Non-pigmented ciliary epithelial cell (primary cell): ENCODE data around the gene CUBN.

Experiments
- DNase-seq: peaks from one replicate; pipeline ENCODE4 v3.0.0-alpha.2; 2010; ENCODE audit warnings: low read depth

The CUBN gene

DNA sequence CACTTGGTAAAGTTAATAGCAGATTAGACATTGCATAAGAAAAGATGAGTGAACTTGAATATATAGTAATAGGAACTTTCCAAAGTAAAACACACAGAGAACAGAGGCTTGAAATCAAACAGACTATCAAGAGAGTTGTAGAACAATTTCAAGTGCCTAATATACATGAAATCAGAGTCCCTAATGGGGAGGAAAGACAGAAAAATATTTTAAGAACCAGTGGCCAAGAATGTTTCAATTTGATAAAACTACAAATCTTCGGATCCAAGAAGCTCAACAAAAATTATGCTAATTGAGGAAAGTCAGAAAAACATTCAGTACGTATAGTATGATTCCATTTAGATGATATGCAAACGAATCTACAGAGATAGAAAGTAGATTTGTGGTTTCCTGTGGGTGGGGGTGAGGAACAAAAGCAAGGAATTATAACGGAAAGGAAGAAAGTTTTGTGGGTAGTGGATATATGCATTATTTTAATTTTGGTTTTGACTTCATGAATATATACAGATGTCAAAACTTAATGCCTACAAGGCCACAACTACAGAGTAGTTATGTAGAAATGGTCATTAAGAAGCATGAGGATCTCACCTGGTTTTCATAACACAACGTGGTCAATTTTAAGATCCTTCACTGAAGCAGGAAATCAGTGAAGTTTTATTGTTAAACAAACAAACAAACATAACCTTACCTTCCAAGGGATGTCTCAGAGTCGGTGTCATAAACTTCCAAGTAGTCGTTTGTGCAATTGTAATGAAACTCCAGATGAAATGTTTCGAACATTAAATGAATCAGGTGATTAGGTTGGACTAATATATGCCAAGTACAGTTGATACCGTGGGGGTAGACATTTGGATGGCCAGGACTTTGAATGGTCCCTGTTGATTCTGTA is 62.0 kb downstream of the CUBN start:
- DNase-seq = no peak

DNA sequence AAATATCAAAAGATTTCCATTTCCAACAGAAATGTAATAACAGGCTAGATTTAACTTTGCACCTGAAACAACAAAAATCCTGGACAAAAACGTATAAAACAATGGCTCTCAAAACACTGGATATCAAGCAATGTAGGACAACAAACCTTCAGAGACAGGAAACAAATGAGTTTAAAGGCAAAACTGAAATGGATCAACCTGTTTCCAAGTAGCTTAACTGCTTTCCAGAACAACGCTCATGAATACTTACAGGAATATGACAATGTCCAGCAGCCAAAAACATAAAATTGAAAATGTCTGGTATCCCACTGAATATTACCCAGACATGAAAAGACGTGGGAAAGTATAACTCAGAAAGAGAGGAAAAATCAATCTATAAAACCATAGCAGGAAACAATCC is 62.8 kb downstream of the CUBN start:
- DNase-seq = no peak

DNA sequence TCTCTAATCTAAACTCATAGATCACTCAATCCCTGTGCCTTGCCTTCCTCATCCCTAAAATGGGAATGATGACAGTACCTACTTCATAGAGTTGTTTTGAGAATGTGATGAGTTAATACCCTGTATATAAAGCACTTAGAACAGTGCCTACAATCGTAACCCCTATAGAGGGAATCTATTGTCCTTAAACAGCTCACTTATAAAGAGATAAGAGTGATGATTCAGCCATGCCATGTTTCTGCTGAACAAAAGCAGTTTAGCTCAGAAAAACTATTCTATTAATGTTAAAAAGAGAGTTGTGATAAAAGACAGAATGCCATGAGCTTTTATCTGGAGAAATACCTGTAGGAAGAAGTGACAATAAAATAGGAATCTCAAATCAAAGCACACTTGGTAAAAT is 63.6 kb downstream of the CUBN start:
- no peak for DNase-seq

DNA sequence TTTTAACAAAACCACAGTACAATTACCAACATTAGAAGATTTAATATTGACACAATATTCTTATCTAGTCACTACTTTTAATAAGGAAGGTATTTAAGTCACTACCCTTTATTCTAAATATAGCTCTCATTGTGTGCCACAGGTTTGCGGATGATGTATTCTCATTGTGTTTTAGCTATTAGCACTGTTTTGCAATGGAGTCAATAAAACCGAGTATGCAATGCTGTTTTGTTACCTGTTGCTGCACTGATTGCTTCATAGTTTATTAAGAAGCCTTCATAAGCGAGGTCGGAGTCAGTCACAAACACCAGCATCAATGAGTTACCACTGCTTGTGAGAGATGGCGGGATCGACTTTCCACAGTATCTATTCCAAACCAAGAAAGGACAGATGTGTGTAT is 64.3 kb downstream of the CUBN start:
- no peak for DNase-seq

DNA sequence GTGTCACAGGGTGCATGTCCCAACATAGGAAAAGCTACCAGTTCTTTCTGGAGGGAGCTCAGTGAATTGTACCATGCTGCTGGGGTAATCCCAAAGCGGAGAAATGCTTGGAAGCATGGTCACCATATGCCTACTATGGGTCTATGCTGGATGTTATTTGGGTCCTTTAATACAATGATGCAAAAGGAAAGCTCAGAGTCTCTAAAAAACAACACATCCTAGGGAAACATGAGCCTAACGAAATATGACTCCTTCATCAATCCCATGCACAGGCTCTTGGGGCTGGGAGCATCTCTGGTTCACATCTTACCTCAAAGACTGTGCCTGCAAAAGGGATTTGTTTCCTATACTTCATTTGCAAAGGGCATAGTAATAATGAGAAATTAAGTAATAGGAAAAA is 65.2 kb downstream of the CUBN start:
- DNase-seq = no peak

DNA sequence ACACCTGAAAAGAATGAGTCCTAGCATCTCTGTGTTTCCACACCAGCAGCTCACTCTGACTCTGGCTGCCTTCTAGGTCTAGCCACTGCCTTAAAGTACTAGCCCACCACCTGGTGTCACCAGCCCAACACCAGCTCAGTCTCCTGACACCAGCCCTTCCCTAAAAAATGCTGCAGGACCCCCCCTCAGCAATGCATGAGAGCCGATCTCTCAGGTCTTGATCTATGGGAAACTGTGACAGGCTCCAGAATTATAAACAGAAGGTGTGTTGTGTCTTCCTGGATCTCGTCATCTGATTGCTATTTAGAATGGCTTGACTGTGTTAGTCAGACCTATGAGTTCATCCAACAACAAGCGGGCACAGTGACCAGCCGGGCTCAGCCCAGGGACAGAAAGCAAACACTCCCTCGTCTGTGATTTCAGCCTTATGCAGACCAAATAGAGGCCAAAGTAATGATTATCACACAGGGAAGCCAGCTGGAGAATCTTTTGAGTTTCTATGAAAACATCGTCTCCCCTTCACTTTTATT is 66.6 kb downstream of the CUBN start:
- DNase-seq = peak; percentile 83

DNA sequence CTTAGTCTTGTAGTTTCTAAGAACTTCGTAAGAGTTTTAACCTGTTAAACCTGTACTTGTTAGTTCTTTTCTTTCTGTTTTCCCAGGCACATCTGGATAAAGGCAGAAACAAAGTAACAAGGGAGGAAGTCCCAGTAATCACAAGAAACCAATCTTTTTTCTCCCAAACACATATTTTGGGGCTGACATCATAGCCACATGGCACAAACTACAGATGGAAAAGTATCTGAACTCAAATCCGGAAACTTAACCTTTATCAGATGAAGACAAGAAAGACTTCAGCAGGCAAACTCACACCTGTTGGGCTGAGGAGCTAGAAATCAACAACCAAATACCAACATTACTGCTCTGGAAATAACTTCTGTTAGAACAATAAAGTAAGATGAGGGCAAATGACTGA is 67.1 kb downstream of the CUBN start:
- DNase-seq = peak; percentile 85

DNA sequence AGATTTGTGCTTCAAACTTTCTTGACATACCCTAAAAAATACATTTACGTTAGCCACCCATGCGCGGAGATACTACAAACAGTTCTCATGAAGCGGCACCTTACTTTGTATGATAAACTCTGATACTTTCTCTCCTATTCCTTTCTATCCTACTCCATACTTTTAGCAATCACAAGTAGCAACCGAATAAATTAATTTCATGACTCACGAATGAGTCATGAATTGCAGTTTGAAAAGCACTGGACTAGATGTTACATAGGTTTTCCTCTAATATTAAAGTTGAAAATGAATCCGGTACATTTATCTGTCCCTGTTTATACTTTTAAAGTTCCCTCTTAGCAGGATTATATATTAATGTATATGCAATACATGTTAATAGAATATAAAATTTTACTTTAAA is 67.6 kb downstream of the CUBN start:
- DNase-seq = no peak

DNA sequence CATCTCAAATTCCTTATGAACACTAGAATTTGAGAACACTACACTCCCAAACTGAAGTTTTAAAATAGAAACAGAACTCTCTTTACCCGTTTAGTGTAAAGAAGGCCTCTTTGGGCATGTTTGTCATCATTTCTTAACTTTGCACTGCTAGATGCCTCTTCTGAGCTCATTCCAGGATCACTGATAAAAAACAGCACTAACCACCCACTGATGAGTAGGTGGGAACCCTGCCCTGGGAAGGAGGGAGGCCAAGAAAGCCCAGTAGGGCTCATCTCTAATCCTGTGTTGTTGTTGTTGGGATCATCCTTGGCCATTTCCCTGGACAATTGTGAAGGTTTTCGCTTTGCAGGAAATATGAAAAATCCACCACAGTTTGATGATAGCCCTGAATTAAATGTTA is 68.2 kb downstream of the CUBN start:
- no peak for DNase-seq

DNA sequence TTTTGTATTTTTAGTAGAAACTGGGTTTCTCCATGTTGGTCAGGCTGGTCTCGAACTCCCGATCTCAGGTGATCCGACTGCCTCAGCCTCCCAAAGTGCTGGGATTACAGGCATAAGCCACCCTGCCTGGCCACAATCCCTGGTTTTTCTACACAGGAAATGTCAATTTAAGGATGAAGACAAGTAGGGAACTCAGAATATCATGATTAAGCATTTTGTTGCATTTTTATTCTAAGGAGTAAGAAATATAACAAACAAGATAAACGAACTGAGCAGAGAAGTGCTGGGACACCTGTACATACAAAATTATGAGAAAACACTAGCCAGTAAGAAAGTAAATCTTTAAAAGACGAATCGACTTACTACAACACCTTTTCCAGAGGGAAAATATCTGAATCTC is 69.3 kb downstream of the CUBN start:
- DNase-seq = no peak

DNA sequence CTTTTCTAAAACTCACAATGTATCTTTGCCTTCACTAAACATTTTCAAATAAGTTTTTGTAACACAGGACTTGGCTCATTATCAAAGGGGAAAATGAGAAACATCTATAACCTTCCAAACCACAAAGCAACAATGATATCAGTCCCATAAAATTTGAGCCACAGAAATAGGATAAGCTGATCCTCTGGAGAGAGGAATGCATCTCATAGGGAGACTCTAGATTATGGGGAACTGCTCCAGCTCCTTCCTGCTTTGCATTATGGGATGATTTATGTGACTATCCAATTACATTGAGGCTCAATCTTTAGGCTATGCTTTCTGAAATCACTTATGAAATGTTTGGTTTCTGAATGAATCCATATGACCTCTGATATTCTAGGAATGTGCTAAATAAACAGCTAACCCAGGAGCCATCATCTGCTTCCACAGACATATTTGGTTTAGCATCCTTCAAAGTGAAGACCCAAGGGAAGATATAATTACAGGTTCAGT is 70.4 kb downstream of the CUBN start:
- DNase-seq = peak; percentile 86

DNA sequence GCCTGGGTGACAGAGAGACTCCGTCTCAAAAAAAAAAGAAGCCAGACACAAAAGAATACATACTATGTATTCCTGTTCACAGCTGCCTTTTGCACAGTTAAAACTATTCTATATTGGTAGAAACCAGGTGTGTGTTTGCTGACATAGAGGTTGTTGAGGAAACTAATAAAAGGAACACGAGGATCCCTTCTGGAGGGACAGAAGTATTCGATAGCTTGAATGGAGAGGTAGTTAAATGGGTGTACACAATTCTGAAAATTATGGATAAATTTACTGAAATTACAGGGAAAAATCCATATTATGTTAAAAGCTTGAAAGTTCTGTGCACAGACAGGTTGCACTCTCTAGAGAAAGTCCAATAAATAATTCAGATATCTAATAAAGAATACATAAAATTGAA is 71.5 kb downstream of the CUBN start:
- no peak for DNase-seq

DNA sequence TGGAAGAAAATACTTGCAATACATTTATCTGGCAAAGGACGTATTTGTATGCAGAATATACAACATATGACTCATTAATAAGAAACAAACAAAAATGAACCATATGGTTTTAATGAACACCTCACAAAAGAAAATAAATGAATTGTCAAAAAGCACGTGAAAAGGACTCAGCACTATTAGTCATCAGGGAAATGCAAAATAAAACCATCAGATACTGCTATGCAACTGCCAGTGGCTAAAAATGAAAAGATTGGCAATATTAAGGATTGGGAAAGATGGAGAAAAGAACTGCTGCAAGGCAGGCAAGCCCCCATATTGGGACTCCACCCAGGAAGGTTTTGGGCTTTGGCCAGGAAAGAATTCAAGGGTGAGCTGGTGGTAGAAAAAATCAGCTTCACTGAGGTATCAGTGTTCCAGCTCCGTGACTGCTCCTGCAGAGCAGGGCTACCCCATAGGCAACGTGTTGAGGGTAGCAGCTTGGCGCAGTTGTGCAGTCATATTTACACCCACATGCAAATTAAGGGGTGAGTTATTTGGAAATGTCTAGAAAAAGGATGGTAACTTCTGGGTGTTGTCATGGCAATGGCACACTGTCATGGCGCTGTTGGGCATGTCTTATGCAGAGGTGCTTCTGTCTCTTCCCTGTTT is 72.7 kb downstream of the CUBN start:
- no peak for DNase-seq

DNA sequence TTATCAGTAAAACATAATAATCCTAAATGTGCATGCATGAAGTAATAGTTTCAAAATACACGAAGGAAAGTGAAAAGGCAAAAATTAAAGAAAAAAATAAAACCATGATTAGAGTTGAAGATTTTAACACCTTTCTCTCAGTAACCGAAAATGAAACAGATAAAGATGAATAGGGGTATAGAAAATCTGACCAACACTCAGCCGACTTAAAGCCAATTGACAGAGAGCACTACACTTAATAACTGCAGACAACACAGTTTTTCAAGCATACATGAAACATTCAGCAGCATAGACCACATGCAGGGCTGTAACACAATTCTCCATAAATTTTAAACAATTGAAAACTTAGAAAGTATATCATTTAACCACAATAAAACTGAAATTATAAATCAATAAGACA is 76.1 kb downstream of the CUBN start:
- DNase-seq = no peak

DNA sequence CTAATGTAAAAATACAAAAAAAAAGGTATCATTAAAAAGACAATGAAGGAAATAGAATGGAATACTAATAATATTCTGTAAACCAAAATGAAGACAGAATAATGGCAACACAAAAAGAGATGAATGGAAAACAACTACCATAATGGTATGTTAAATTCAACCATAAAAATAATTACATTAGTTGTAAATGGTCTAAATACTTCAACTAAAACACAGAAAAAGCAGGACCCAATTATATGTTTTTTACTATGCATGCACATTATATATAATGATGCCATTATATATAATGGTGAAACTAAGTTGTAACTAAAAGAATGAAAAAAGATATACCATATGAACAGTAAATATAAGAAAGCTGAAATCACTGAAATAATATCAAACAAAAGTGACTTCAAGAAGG is 76.5 kb downstream of the CUBN start:
- no peak for DNase-seq

DNA sequence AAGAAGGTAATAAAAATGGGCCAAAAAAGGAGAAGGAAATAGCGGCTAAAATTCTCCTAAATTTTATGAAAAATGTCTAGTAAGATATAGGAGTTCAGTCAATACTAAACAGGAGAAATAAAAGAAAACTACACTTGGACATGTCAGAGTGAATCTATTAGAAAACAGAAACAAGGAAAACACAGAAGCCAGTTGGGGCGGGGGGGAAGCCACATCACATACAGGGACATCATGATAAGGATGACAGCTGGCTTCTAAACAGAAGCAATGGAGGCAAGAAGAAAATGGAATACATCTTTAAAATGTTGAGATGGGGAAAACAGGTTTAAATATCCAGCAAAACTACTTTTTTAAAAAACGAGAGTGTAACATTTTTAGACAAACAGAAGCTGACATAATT is 77.8 kb downstream of the CUBN start:
- no peak for DNase-seq

DNA sequence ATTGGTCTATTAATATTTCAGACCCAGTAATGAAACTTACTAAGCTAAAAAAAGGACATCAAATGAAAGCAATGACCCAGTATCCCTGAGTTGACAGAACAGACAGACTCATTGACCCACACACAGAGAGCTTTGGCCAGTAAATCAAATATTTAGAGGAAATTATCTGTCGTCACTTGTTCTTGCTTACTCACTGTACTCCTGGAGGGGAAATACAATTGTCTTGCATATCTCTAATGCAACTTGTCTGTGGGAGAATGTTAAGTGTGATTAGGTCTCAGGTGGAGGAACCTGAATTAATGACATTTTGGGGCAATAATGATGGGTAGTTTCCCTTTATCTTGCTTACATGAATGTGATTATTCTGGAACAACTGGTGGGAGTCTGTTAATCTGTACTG is 80.4 kb downstream of the CUBN start:
- no peak for DNase-seq

DNA sequence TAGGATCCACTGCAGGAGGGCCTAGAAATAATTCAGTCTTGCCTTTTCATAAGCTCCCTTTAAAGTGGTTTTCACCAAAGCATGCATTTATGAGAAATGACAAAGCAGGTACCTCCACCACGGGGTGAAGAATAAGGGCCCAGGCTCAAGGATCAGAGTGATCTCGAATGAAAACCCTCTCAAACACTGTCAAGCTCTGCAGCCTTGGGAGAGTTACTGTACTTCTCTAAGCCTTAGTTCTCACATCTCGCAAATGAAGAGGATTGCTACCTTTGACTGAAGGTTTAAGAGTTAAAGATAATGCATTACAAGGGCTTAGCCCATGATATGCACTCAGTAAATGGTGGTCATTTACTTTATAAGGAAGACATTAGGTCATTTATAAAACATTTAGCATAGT is 81.7 kb downstream of the CUBN start:
- no peak for DNase-seq

DNA sequence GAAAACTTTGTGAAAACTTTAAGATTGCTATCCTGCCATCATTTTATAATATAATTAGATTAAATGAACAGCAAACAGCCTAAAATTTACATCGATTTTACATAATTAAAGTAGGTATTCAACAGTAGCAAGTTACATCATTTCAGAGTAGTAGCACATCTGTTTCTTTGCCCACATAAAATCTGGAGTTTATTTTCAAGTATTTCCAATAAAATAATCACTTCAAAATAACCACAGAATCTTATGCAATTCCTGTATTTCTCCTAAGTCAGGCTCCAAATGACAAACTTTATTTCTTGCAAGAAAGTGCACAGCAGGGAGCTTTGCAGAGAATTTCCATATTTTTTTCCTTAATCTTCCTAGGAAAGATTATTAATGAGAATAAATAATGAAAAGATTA is 82.6 kb downstream of the CUBN start:
- DNase-seq = no peak

DNA sequence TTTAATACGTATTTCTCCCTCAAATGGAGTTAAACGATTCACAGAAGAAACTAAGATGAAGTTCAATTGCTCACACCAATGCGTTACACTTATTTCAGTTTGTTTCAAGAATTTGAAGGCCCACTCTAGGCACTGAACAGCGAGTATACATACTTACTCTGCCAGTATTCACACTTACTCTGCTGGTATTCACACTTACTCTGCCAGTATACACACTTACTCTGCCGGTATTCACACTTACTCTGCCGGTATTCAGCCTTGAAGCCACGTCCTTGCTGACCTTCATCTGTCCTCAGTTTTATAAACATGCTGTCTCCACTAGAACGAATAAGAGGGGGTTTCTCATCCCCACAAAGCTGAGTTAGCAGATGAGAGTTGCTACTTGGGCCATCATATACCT is 86.0 kb downstream of the CUBN start:
- DNase-seq = no peak

DNA sequence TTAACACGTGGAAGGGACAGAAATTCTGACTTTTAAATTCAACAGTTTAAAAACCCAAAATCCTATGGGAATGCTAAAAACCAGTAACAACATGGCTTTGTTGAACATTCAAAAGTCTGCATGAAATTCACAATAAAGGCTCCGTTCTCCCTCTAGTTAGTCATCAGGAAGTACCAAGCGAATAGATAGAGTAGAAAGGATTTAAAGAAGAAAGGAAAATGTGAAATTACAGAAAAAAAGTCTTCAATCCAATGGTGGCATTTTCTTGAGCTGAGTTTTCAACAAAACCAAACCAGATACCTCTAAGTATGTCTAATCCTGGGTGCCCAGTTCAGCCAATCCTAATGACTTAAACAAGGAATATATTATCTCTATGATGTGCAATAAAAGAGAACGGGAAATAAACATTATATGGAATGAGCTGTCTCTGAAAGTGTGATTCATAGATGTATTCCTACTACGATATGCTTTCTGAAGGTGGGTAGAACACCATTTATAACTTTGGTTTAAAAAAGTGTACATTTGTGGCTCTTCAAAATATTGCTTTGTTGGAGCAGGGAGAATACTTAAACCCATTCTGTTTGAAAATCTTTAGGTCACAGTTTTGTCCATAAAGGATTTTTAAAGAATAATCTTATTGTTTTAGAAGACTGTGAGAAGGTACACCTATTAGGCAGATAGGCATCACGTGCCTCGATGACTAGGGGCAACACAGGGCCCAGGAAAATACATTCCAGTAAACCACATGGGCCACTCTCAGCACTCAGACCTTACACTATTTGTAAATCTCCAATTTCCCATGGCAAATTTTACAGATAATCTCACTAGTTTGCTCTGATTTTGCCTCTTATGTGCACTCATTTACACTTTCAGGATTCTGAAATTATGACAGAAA is 87.7 kb downstream of the CUBN start:
- DNase-seq = no peak

DNA sequence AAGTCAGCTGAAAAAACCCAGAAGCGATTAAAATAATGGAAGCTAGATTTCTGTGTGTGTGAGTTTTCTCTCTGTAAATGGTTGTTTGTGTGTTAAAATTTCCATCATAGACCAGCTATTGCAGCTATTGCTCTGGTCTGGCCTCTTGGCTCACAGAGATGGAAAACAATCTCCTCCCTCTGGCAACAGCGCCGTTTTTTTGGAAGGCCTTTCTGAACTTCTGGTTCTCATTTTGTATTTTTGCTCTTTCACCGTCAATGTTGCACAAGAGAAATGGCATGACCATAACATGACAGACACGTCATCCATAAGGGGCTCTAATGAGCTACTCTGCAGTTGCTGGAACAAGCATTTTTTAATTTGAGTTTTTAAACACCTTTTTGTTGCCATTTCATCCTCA is 91.0 kb downstream of the CUBN start:
- DNase-seq = no peak
